Psoas muscle (tissue), 8 donors: ENCODE data around the gene F12. TPM values are rescaled to one million over a fixed set of nuclear protein-coding genes. Genes with fewer than 3 reads are reported as not detected.

Experiments
- ATAC-seq, 4 donors: fragments of 200-7000 bp; cut with Tn5 transposase; one replicate each; pipeline ENCODE4 v1.9.1; 2020; ENCODE audit warnings: moderate library complexity in 3 of 4, mild to moderate bottlenecking in 2 of 4
- DNase-seq, 2 donors: peaks; one replicate each; pipeline ENCODE4 v3.0.0-alpha.2; 2020
- H3K27ac ChIP-seq: fragments of 200-600 bp; one replicate; pipeline ENCODE4 v1.8.0; 2022
- H3K27me3 ChIP-seq, 3 donors: fragments of 200-600 bp in 1 of 3; one replicate each; pipeline versions ENCODE4 v1.6.1 to v1.8.0; 2013 to 2022; ENCODE audit warnings: low read length in 2 of 3, mild to moderate bottlenecking in 2 of 3, moderate library complexity in 1 of 3; ENCODE audit not compliant: insufficient read depth in 3 of 3
- H3K36me3 ChIP-seq, 2 donors: fragments of 200-600 bp in 1 of 2; one replicate each; pipeline versions ENCODE4 v1.6.1 to v1.8.0; 2013 to 2022; ENCODE audit warnings: low read depth in 1 of 2, mild to moderate bottlenecking in 1 of 2, moderate library complexity in 1 of 2; ENCODE audit not compliant: insufficient read depth in 1 of 2
- H3K4me1 ChIP-seq: fragments of 200-600 bp; one replicate; pipeline ENCODE4 v1.8.0; 2022
- H3K4me3 ChIP-seq: fragments of 200-600 bp; one replicate; pipeline ENCODE4 v1.8.0; 2022; ENCODE audit warnings: mild to moderate bottlenecking
- H3K9me3 ChIP-seq: fragments of 200-600 bp; one replicate; pipeline ENCODE4 v1.8.0; 2022
- WGBS, 3 donors: extraction: QIAGEN DNeasy Blood & Tissue Kit; methylation state at CpG; one replicate each; pipeline versions ENCODE4 v1.1.6 to v1.1.7; 2013; 5-methylcytosine and 5-hydroxymethylcytosine counted together
- intact Hi-C, 2 donors: fragments of 100-400 bp; cut with DNase I; formaldehyde crosslinking; loops; one replicate each; pipeline versions ENCODE4 v1.11.0 to v1.14.2; 2022
- polyA plus RNA-seq, 3 donors: library from polyadenylated mRNA; stranded (reverse); fragments of 200-250 nt; gene quantifications; one replicate each; pipeline ENCODE4 v1.2.3, GENCODE V29; 2013
- total RNA-seq, 4 donors: library from RNA; stranded (reverse); fragmentation: NEBNext Ultra II Directional in 2 of 4; extraction: Animal tissue kit (Norgen Biotek cat#: 25700) in 2 of 4; gene quantifications; one replicate each; pipeline versions ENCODE4 v1.2.1 to v1.2.4, GENCODE V29; 2021 to 2023
- TF ChIP-seq, protein P1 (sequence below): fragments of 200-600 bp; IDR thresholded peaks from one replicate; pipeline ENCODE4 v1.8.0; 2022; ENCODE audit warnings: antibody characterized with exemption
- donor health status: healthy with polysubstance abuse.
- donor health status: DM: no; HTN: no; CAD: no; lungs with moderate emphysema.
- donor health status: Bipolar disorder and iron deficiency.
- donor health status: healthy.
- donor health status: DM: yes; HTN: yes; CAD: no.
- donor health status: DM: no; HTN: no; CAD: no.
- donor health status: DM: no; HTN: no; CAD: no.
- donor health status: DM: yes; HTN: yes; CAD: no.

F12 gene
- total and polyA plus RNA-seq, 7 donors, result 0.06 to 0.81 (median 0.24) TPM; not detected in 3

DNA sequence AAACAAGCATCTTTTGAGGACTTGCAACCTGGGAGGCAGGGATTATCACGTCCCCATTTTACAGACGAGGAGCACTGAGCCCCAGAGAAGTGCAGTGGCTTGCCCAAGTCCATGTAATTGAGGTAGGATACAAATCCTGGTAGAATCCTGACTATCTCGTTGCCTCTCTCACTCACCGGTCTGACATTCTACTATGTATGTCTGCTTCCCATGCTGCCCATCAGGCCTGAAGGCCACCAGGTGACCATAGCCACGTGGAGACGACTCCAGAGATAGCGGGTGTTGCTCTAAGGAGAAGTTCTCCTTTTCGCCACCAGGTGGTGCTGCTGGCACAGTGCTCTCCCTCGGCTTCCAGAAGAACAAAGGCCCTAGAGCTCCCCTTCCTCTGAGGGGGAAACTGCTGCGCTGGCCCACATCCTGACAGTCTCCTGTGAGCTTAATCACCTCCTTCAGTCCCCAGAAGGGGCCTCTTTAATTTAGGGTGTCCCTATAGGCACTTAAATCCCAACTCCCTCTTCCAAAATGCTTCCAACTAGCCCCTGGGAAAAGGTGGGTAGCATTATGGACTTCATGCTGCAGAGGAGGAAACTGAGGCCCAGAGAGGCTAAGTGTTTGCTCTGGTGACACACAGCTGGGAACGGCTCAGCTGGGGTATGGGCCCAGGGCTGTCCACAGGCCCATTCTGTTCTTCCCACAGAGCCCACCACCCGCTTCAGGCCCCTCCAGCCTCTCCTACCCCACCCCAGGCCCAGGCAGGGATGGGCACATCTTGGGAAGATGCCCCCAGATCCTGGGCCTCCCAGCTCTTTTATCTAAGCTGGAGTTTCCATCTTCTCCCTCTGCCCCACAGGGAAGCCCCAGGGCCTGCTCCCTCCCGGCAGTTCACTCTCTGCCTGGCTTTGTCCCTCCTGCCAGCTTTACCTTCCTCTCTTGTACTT is 18.7 kb downstream of the F12 start:
- ATAC-seq (peak; percentile 87 to 97 (median 94)), DNase-seq (peak; percentile 73 to 82)
- 22 to 27% (median 24%) methylated on average over 13 of the region's 13 CpGs for WGBS, 3 donors
- intact Hi-C loops, result loop anchor here (1.0 to 5.0 kb wide), 3 partner anchors 64 to 112 kb away; no protein-coding TSS in a partner anchor
- no peaks in the 10 kb centered on the region for H3K4me1 ChIP-seq
- H3K36me3 ChIP-seq, result no peaks in the 10 kb centered on the region
- H3K27ac ChIP-seq, result no peak overlapping the region
- no peaks in the 10 kb centered on the region for H3K9me3 ChIP-seq
- TF ChIP-seq, protein P1, sequence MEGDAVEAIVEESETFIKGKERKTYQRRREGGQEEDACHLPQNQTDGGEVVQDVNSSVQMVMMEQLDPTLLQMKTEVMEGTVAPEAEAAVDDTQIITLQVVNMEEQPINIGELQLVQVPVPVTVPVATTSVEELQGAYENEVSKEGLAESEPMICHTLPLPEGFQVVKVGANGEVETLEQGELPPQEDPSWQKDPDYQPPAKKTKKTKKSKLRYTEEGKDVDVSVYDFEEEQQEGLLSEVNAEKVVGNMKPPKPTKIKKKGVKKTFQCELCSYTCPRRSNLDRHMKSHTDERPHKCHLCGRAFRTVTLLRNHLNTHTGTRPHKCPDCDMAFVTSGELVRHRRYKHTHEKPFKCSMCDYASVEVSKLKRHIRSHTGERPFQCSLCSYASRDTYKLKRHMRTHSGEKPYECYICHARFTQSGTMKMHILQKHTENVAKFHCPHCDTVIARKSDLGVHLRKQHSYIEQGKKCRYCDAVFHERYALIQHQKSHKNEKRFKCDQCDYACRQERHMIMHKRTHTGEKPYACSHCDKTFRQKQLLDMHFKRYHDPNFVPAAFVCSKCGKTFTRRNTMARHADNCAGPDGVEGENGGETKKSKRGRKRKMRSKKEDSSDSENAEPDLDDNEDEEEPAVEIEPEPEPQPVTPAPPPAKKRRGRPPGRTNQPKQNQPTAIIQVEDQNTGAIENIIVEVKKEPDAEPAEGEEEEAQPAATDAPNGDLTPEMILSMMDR, result peak; percentile 99
- no peaks in the 10 kb centered on the region for H3K27me3 ChIP-seq
- H3K4me3 ChIP-seq, result no peak overlapping the region

DNA sequence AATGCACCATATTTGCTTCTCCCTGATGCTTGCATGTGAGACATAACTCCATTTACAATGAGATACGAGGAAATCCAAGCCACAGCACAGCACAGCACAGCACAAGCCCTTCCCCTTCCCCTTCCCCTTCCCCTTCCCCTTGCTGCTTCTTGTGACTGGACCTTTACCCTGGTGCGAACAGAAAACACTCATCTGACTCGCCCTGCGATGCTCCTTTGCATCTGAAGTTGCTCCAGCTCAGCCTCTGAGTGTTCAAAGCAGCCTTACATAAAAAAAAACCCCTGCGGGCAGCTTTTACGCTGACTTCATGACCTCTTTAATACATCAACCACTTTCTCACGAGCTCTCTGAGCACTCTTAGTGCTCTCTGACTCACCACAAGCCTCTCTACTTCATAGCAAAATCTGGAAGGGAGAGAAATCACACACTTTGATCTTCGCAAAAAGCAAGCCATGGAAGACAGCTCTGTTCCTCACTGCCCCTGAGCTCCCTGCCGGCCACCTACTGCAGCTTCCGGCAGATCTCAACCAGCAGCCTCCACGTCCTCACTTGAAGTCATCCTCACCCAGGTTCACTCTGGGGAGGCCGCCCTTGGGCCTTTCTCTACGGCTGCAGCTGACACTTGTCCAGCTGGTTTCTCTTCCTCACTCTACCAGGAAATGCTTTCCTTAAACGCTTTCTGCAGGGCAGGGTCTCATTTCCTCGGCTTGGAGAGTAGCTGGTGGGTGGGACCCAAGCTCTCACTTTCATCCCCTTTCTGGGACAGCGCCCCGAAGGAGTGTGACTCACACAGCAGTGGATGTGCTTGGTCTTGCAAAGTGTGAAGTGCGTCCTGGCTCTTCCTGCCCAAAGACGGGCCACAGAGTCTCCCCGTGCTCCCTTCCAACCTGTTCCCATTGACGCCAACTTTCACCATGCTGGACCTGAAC is 19.9 kb downstream of the F12 start:
- no peak for DNase-seq
- Histone ChIP-seq H3K36me3 (no peaks in the 10 kb centered on the region), H3K4me1 (no peaks in the 10 kb centered on the region), H3K27ac (no peak overlapping the region), H3K4me3 (no peak overlapping the region), H3K27me3 (no peaks in the 10 kb centered on the region), H3K9me3 (no peaks in the 10 kb centered on the region)
- TF ChIP-seq, protein P1, result no peak
- peak in 3 of 4 donors; percentile 14 to 27 (median 18) for ATAC-seq
- WGBS, 3 donors, result 40 to 46% (median 41%) methylated on average over 21 of the region's 21 CpGs
- intact Hi-C loops, result loop anchor here (1.0 to 5.0 kb wide), 3 partner anchors 65 to 113 kb away; no protein-coding TSS in a partner anchor

DNA sequence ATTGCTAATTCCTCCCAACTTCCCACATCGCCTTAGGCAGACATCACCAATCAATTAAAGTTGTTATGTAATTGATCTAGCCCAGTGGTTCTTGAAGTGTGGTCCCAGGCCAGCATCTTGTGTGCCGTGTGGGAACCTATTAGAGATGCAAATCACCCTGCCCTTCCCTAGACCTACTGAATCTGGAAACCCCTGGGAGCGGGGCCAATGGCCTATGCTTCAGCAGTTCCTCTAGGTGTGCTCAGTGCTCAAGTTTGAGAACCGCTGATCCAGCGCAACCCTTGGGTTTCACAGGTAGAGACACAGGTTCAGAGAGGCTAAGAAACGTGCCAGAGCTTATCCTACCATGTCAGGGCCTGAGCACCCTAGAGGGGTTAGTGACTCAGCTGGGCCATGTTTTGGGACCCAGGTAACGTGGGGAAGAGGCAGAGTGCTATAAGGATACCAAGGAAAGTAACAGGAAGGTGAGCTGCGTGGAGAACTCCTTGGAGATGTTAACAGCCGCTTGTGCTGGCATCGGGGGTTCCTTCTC is 20.8 kb downstream of the F12 start:
- Histone ChIP-seq H3K4me3 (no peak overlapping the region), H3K27ac (no peak overlapping the region), H3K27me3 (no peaks in the 10 kb centered on the region), H3K9me3 (no peaks in the 10 kb centered on the region), H3K4me1 (no peaks in the 10 kb centered on the region), H3K36me3 (no peaks in the 10 kb centered on the region)
- 87 to 92% (median 88%) methylated on average over 10 of the region's 10 CpGs for WGBS, 3 donors
- ATAC-seq (no peak), DNase-seq (no peak)
- TF ChIP-seq, protein P1, result no peak
- intact Hi-C loops, result no loop called here

DNA sequence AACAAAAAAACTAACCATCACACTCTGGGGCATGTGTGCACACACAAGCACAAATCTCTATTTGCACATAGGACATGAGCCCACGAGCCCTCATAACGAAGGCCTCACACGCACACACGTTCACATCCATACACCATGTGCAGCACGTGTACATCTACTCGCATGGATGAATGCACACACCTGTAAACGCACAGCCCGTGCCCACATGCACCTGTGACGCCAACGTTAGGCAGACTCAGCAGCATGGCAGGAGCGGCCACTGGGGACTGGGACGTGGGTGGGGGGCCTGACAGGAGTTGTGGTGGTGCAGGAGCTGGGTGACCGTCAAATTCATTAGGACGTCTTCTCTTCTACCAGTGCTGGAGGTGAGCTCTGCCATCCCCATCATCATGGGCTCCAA is 22.0 kb downstream of the F12 start:
- H3K9me3 ChIP-seq, result no peaks in the 10 kb centered on the region
- no peak overlapping the region for H3K4me3 ChIP-seq
- no peak overlapping the region for H3K27ac ChIP-seq
- ATAC-seq, result no peak
- no peaks in the 10 kb centered on the region for H3K27me3 ChIP-seq
- no peaks in the 10 kb centered on the region for H3K36me3 ChIP-seq
- intact Hi-C loops, result no loop called here
- WGBS, 3 donors, result 82 to 86% (median 85%) methylated on average over 14 of the region's 14 CpGs
- TF ChIP-seq, protein P1, result no peak
- no peaks in the 10 kb centered on the region for H3K4me1 ChIP-seq
- DNase-seq, result no peak
